Stimulated activated memory B cell treated with anti-CD40 and anti-IgM and Interleukin-4, amounts not matched to agents 10 μg/mL and 1 μg/mL and 100 μg/mL, for 72 hours (primary cell): ENCODE measurements around the gene KIRREL1.

Experiments used
- ATAC-seq: fragments of 150-1000 bp; cut with Tn5 transposase; 2 replicates; pipeline ENCODE4 v1.10.0; 2021
- H3K27ac Mint-ChIP-seq: one replicate; pipeline ENCODE4 v1.8.0; 2022; ENCODE audit warnings: mild to moderate bottlenecking, mixed read lengths
- H3K27me3 Mint-ChIP-seq: one replicate; pipeline ENCODE4 v1.8.0; 2022; ENCODE audit warnings: mixed read lengths
- H3K36me3 Mint-ChIP-seq: one replicate; pipeline ENCODE4 v1.8.0; 2022; ENCODE audit warnings: mixed read lengths
- H3K4me1 Mint-ChIP-seq: one replicate; pipeline ENCODE4 v1.8.0; 2022; ENCODE audit warnings: mixed read lengths
- H3K4me3 Mint-ChIP-seq: one replicate; pipeline ENCODE4 v1.8.0; 2022; ENCODE audit warnings: mild to moderate bottlenecking, moderate library complexity, mixed read lengths
- H3K9me3 Mint-ChIP-seq: one replicate; pipeline ENCODE4 v1.8.0; 2022; ENCODE audit warnings: mixed read lengths

Gene KIRREL1

GRCh38 chr1:158105352-158106095, 112.1 kb downstream of the KIRREL1 start:
- Mint-ChIP-seq H3K27me3 (peaks cover 7% of the 10 kb centered on the region), H3K9me3 (peaks cover 7% of the 10 kb centered on the region), H3K4me3 (no peak overlapping the region), H3K27ac (no peak overlapping the region), H3K36me3 (no peaks in the 10 kb centered on the region), H3K4me1 (no peaks in the 10 kb centered on the region)
- ATAC-seq, result no peak

GRCh38 chr1:158107916-158108315, 114.5 kb downstream of the KIRREL1 start:
- Mint-ChIP-seq H3K27ac (no peak overlapping the region), H3K9me3 (peaks cover 14% of the 10 kb centered on the region), H3K36me3 (no peaks in the 10 kb centered on the region), H3K4me3 (no peak overlapping the region), H3K4me1 (no peaks in the 10 kb centered on the region), H3K27me3 (peaks cover 7% of the 10 kb centered on the region)
- ATAC-seq, result no peak

GRCh38 chr1:158112994-158113758, 119.7 kb downstream of the KIRREL1 start:
- Mint-ChIP-seq H3K27me3 (peaks cover 24% of the 10 kb centered on the region), H3K36me3 (no peaks in the 10 kb centered on the region), H3K9me3 (peaks cover 14% of the 10 kb centered on the region), H3K27ac (peak overlapping the region; percentile 65), H3K4me1 (peaks cover 34% of the 10 kb centered on the region), H3K4me3 (peak overlapping the region; percentile 73)
- ATAC-seq, result peak; percentile 70

- peak overlapping the region; percentile 73 for H3K4me3 Mint-ChIP-seq
- H3K36me3 Mint-ChIP-seq, result no peaks in the 10 kb centered on the region
- H3K27me3 Mint-ChIP-seq, result peaks cover 27% of the 10 kb centered on the region
- H3K27ac Mint-ChIP-seq, result peak overlapping the region; percentile 65
- H3K9me3 Mint-ChIP-seq, result peaks cover 14% of the 10 kb centered on the region
- H3K4me1 Mint-ChIP-seq, result peaks cover 38% of the 10 kb centered on the region
- no peak for ATAC-seq
These were observed 120.3 kb downstream of the KIRREL1 start for GRCh38 chr1:158113759-158114127.

- no peak overlapping the region for H3K4me3 Mint-ChIP-seq
- H3K4me1 Mint-ChIP-seq, result peaks cover 38% of the 10 kb centered on the region
- H3K27ac Mint-ChIP-seq, result peak overlapping the region; percentile 7
- peaks cover 7% of the 10 kb centered on the region for H3K9me3 Mint-ChIP-seq
- no peaks in the 10 kb centered on the region for H3K36me3 Mint-ChIP-seq
- ATAC-seq, result peak; percentile 89
- H3K27me3 Mint-ChIP-seq, result peaks cover 27% of the 10 kb centered on the region
These were observed 121.7 kb downstream of the KIRREL1 start for GRCh38 chr1:158115126-158115525.

GRCh38 chr1:158116311-158117167, 123.1 kb downstream of the KIRREL1 start:
- no peak overlapping the region for H3K4me3 Mint-ChIP-seq
- H3K27ac Mint-ChIP-seq, result no peak overlapping the region
- no peak for ATAC-seq
- H3K27me3 Mint-ChIP-seq, result peaks cover 27% of the 10 kb centered on the region
- H3K9me3 Mint-ChIP-seq, result peaks cover 7% of the 10 kb centered on the region
- H3K4me1 Mint-ChIP-seq, result peaks cover 38% of the 10 kb centered on the region
- no peaks in the 10 kb centered on the region for H3K36me3 Mint-ChIP-seq

GRCh38 chr1:158117854-158118704, 124.6 kb downstream of the KIRREL1 start:
- ATAC-seq, result peak; percentile 64
- peaks cover 27% of the 10 kb centered on the region for H3K27me3 Mint-ChIP-seq

GRCh38 chr1:158118713-158119402, 125.4 kb downstream of the KIRREL1 start:
- Mint-ChIP-seq H3K36me3 (no peaks in the 10 kb centered on the region), H3K4me3 (no peak overlapping the region), H3K27ac (no peak overlapping the region), H3K4me1 (peaks cover 33% of the 10 kb centered on the region), H3K9me3 (no peaks in the 10 kb centered on the region), H3K27me3 (peaks cover 27% of the 10 kb centered on the region)
- ATAC-seq, result no peak

More at GRCh38 chr1:158117854-158118704, 124.6 kb downstream of the KIRREL1 start:
- H3K9me3 Mint-ChIP-seq, result no peaks in the 10 kb centered on the region
- no peaks in the 10 kb centered on the region for H3K36me3 Mint-ChIP-seq
- no peak overlapping the region for H3K27ac Mint-ChIP-seq
- peak overlapping the region; percentile 32 for H3K4me3 Mint-ChIP-seq
- peaks cover 38% of the 10 kb centered on the region for H3K4me1 Mint-ChIP-seq

- ATAC-seq, result no peak
- Mint-ChIP-seq H3K4me1 (peaks cover 27% of the 10 kb centered on the region), H3K27ac (no peak overlapping the region), H3K36me3 (no peaks in the 10 kb centered on the region), H3K9me3 (no peaks in the 10 kb centered on the region), H3K4me3 (no peak overlapping the region), H3K27me3 (peaks cover 25% of the 10 kb centered on the region)
These were observed 126.7 kb downstream of the KIRREL1 start for GRCh38 chr1:158119976-158120653.

GRCh38 chr1:158121604-158122254, 128.3 kb downstream of the KIRREL1 start:
- Mint-ChIP-seq H3K4me1 (peaks cover 24% of the 10 kb centered on the region), H3K27me3 (peaks cover 9% of the 10 kb centered on the region), H3K9me3 (no peaks in the 10 kb centered on the region), H3K36me3 (no peaks in the 10 kb centered on the region), H3K27ac (no peak overlapping the region), H3K4me3 (no peak overlapping the region)
- ATAC-seq, result peak; percentile 69

GRCh38 chr1:158122833-158123388, 129.5 kb downstream of the KIRREL1 start:
- Mint-ChIP-seq H3K27me3 (peaks cover 6% of the 10 kb centered on the region), H3K36me3 (no peaks in the 10 kb centered on the region), H3K4me3 (no peak overlapping the region), H3K4me1 (peaks cover 19% of the 10 kb centered on the region), H3K9me3 (no peaks in the 10 kb centered on the region), H3K27ac (no peak overlapping the region)
- ATAC-seq, result no peak

GRCh38 chr1:158124034-158124433, 130.6 kb downstream of the KIRREL1 start:
- H3K4me1 Mint-ChIP-seq, result peaks cover 12% of the 10 kb centered on the region
- H3K9me3 Mint-ChIP-seq, result no peaks in the 10 kb centered on the region
- H3K27ac Mint-ChIP-seq, result no peak overlapping the region
- no peaks in the 10 kb centered on the region for H3K36me3 Mint-ChIP-seq
- no peak for ATAC-seq
- no peak overlapping the region for H3K4me3 Mint-ChIP-seq
- H3K27me3 Mint-ChIP-seq, result no peaks in the 10 kb centered on the region

GRCh38 chr1:158124999-158125398, 131.6 kb downstream of the KIRREL1 start:
- peak; percentile 79 for ATAC-seq
- no peaks in the 10 kb centered on the region for H3K27me3 Mint-ChIP-seq

More at GRCh38 chr1:158124999-158125398, 131.6 kb downstream of the KIRREL1 start:
- H3K27ac Mint-ChIP-seq, result no peak overlapping the region
- no peak overlapping the region for H3K4me3 Mint-ChIP-seq
- no peaks in the 10 kb centered on the region for H3K9me3 Mint-ChIP-seq
- H3K4me1 Mint-ChIP-seq, result peaks cover 12% of the 10 kb centered on the region
- H3K36me3 Mint-ChIP-seq, result no peaks in the 10 kb centered on the region
